IMR-90 (cell line): ENCODE measurements around the gene FOXN3. TPM values are rescaled to one million over a fixed set of nuclear protein-coding genes. Genes with fewer than 3 reads are reported as not detected.

ENCODE experiments used
- ATAC-seq: fragments of 200-7000 bp; cut with Tn5 transposase; 2 replicates; pipeline ENCODE4 v1.9.1; 2020; ENCODE audit warnings: low read depth, mild to moderate bottlenecking, moderate library complexity
- BruUV-seq: library from RNA; stranded (reverse); fragments of 400-500 nt; replicated peaks from 2 replicates; lab custom pipeline; 2021; lab: Mats Ljungman, UMichigan
- CTCF ChIA-PET: fragments of 300-600 bp; formaldehyde crosslinking; extraction: SDS; loops from one replicate; lab custom pipeline; 2021; ENCODE audit warnings: antibody characterized with exemption; lab: Yijun Ruan, JAX
- POLR2A ChIA-PET: fragments of 300-600 bp; sonication (Branson Sonifier 250); formaldehyde crosslinking; loops from one replicate; lab custom pipeline; 2022; ENCODE audit warnings: antibody characterized with exemption; ENCODE audit not compliant: unreplicated experiment; lab: Charles Lee
- DNase-seq: peaks from one replicate; pipeline ENCODE4 v3.0.0; 2013
- H2AFZ ChIP-seq: replicated peaks from 2 replicates; pipeline ENCODE3; 2013; ENCODE audit warnings: low read length, mild to moderate bottlenecking; ENCODE audit not compliant: poor library complexity
- H2AK5ac ChIP-seq: 2 replicates; pipeline ENCODE4 v1.6.1; 2013; ENCODE audit warnings: low read depth, low read length, inconsistent platforms
- H2AK9ac ChIP-seq: replicated peaks from 2 replicates; pipeline ENCODE3; 2013; ENCODE audit warnings: mild to moderate bottlenecking, low read depth, low read length, moderate library complexity; ENCODE audit not compliant: poor library complexity
- H2BK120ac ChIP-seq: 2 replicates; pipeline ENCODE4 v1.6.1; 2013; ENCODE audit warnings: low read depth, low read length, inconsistent platforms
- H2BK15ac ChIP-seq: 3 replicates; pipeline ENCODE4 v1.6.1; 2013; ENCODE audit warnings: low read depth, low read length, inconsistent platforms
- H2BK20ac ChIP-seq: 2 replicates; pipeline ENCODE4 v1.6.1; 2013; ENCODE audit warnings: low read depth, mild to moderate bottlenecking, inconsistent platforms, low read length, moderate library complexity
- H2BK5ac ChIP-seq: 2 replicates; pipeline ENCODE4 v1.6.1; 2013; ENCODE audit warnings: mild to moderate bottlenecking, low read depth, low read length, inconsistent platforms; ENCODE audit not compliant: poor library complexity, severe bottlenecking
- H3K14ac ChIP-seq: replicated peaks from 2 replicates; pipeline ENCODE4 v1.6.1; 2013; ENCODE audit warnings: low read depth, low read length, inconsistent platforms
- H3K18ac ChIP-seq: 2 replicates; pipeline ENCODE4 v1.6.1; 2013; ENCODE audit warnings: low read depth, low read length, control low read depth
- H3K23ac ChIP-seq: 2 replicates; pipeline ENCODE4 v1.6.1; 2013; ENCODE audit warnings: low read depth, low read length, inconsistent platforms
- H3K27ac ChIP-seq: 2 replicates; pipeline ENCODE4 v1.5.1; 2013; ENCODE audit warnings: mild to moderate bottlenecking, control low read depth, low read length; ENCODE audit not compliant: insufficient read depth
- H3K27me3 ChIP-seq: 2 replicates; pipeline ENCODE4 v1.6.1; 2013; ENCODE audit warnings: low read length; ENCODE audit not compliant: control insufficient read depth, insufficient read depth
- H3K36me3 ChIP-seq: 2 replicates; pipeline ENCODE4 v1.6.1; 2013; ENCODE audit warnings: low read length, mixed read lengths; ENCODE audit not compliant: control insufficient read depth, insufficient read depth
- H3K4ac ChIP-seq: 2 replicates; pipeline ENCODE4 v1.6.1; 2013; ENCODE audit warnings: low read depth, low read length, inconsistent platforms
- H3K4me1 ChIP-seq: 2 replicates; pipeline ENCODE4 v1.6.1; 2013; ENCODE audit warnings: low read length, mixed read lengths; ENCODE audit not compliant: control insufficient read depth, insufficient read depth
- H3K4me2 ChIP-seq: 2 replicates; pipeline ENCODE4 v1.6.1; 2013; ENCODE audit warnings: low read depth, mild to moderate bottlenecking, control low read depth, low read length, moderate library complexity
- H3K4me3 ChIP-seq: 2 replicates; pipeline ENCODE4 v1.5.1; 2013; ENCODE audit warnings: low read depth, mild to moderate bottlenecking, control low read depth, low read length, moderate library complexity; ENCODE audit not compliant: insufficient read depth
- H3K56ac ChIP-seq: 2 replicates; pipeline ENCODE4 v1.6.1; 2013; ENCODE audit warnings: low read length, inconsistent platforms; ENCODE audit not compliant: insufficient read depth; ENCODE audit errors: extremely low read depth
- H3K79me1 ChIP-seq, 2 experiments: 2 replicates each; pipeline ENCODE4 v1.6.1; 2013; ENCODE audit warnings: low read length in 2 of 2, inconsistent platforms in 1 of 2, low read depth in 1 of 2
- H3K9ac ChIP-seq: 2 replicates; pipeline ENCODE4 v1.6.1; 2013; ENCODE audit warnings: low read depth, low read length, control low read depth
- H3K9me1 ChIP-seq: 2 replicates; pipeline ENCODE4 v1.6.1; 2013; ENCODE audit warnings: low read length, inconsistent platforms; ENCODE audit not compliant: insufficient read depth
- H3K9me3 ChIP-seq: 2 replicates; pipeline ENCODE4 v1.6.1; 2013; ENCODE audit warnings: low read length; ENCODE audit not compliant: control insufficient read depth, insufficient read depth
- H4K20me1 ChIP-seq: 2 replicates; pipeline ENCODE4 v1.6.1; 2013; ENCODE audit warnings: low read length, inconsistent platforms; ENCODE audit not compliant: insufficient read depth
- H4K5ac ChIP-seq: 2 replicates; pipeline ENCODE4 v1.6.1; 2013; ENCODE audit warnings: mild to moderate bottlenecking, low read depth, low read length, control low read depth
- H4K8ac ChIP-seq, 2 experiments: 2 replicates each; pipeline ENCODE4 v1.6.1; 2013; ENCODE audit warnings: low read depth in 2 of 2, low read length in 2 of 2, control low read depth in 1 of 2, inconsistent platforms in 1 of 2
- H4K91ac ChIP-seq: 2 replicates; pipeline ENCODE4 v1.6.1; 2013; ENCODE audit warnings: low read depth, low read length, inconsistent platforms; ENCODE audit not compliant: insufficient read depth
- BHLHE40 ChIP-seq: fragments of 150-350 bp; IDR thresholded peaks from 2 replicates; pipeline ENCODE4 v1.6.1; 2016; ENCODE audit warnings: mild to moderate bottlenecking, low read depth, low read length
- CEBPB ChIP-seq: IDR thresholded peaks from 2 replicates; pipeline ENCODE4 v1.6.1; 2012; ENCODE audit warnings: low read depth, low read length, improper control_type of control experiment
- CHD1 ChIP-seq: IDR thresholded peaks from 2 replicates; pipeline ENCODE4 v1.6.1; 2012; ENCODE audit warnings: low read depth, low read length, improper control_type of control experiment
- CTCF ChIP-seq: conservative IDR thresholded peaks from 2 replicates; pipeline ENCODE4 v1.5.1; 2012; ENCODE audit warnings: mild to moderate bottlenecking, low read depth, low read length, improper control_type of control experiment
- ELK1 ChIP-seq: fragments of 150-350 bp; IDR thresholded peaks from 2 replicates; pipeline ENCODE4 v1.6.1; 2016; ENCODE audit warnings: low read depth, mild to moderate bottlenecking, low read length, moderate library complexity, borderline replicate concordance
- FOS ChIP-seq: fragments of 150-350 bp; IDR thresholded peaks from 2 replicates; pipeline ENCODE4 v1.6.1; 2016; ENCODE audit warnings: low read depth, low read length
- MAFK ChIP-seq: IDR thresholded peaks from 2 replicates; pipeline ENCODE4 v1.6.1; 2012; ENCODE audit warnings: low read depth, low read length, improper control_type of control experiment
- MXI1 ChIP-seq: IDR thresholded peaks from 2 replicates; pipeline ENCODE4 v1.6.1; 2012; ENCODE audit warnings: low read depth, mild to moderate bottlenecking, low read length, moderate library complexity, borderline replicate concordance
- NFE2L2 ChIP-seq: fragments of 150-350 bp; IDR thresholded peaks from 2 replicates; pipeline ENCODE4 v1.6.1; 2016; ENCODE audit warnings: low read depth, mild to moderate bottlenecking, low read length
- POLR2A ChIP-seq: IDR thresholded peaks from 2 replicates; pipeline ENCODE4 v1.6.1; 2012; ENCODE audit warnings: mild to moderate bottlenecking, low read depth, low read length
- RAD21 ChIP-seq: IDR thresholded peaks from 2 replicates; pipeline ENCODE4 v1.6.1; 2012; ENCODE audit warnings: low read length, improper control_type of control experiment
- RCOR1 ChIP-seq: IDR thresholded peaks from 2 replicates; pipeline ENCODE4 v1.6.1; 2012; ENCODE audit warnings: mild to moderate bottlenecking, low read length, improper control_type of control experiment; ENCODE audit not compliant: insufficient replicate concordance
- RFX5 ChIP-seq: IDR thresholded peaks from 2 replicates; pipeline ENCODE4 v1.8.0; 2012; ENCODE audit warnings: low read depth, mild to moderate bottlenecking, low read length, moderate library complexity
- SMC3 ChIP-seq: fragments of 150-350 bp; IDR thresholded peaks from 2 replicates; pipeline ENCODE4 v1.6.1; 2016; ENCODE audit warnings: low read depth, mild to moderate bottlenecking, antibody characterized with exemption, low read length, moderate library complexity
- WGBS, 2 experiments: methylation state at CpG; one replicate each; pipeline versions ENCODE4 v1.1.5 to v1.1.7; 2013; ENCODE audit warnings: missing lambda C conversion rate in 2 of 2; ENCODE audit not compliant: insufficient read length in 1 of 2; ENCODE audit errors: extremely low coverage in 2 of 2; 5-methylcytosine and 5-hydroxymethylcytosine counted together
- dilution Hi-C: fragments of 300-500 bp; cut with HindIII; formaldehyde crosslinking; loops from one replicate; pipeline ENCODE4 v1.14.3; 2018; ENCODE audit warnings: low sequenced_read_pairs; ENCODE audit not compliant: unreplicated experiment
- in situ Hi-C: fragments of 300-500 bp; cut with MboI; formaldehyde crosslinking; loops from 3 replicates; pipeline ENCODE4 v1.14.3; 2019; ENCODE audit warnings: low sequenced_read_pairs, inconsistent platforms, mixed read lengths
- intact Hi-C: fragments of 100-400 bp; cut with micrococcal nuclease; formaldehyde crosslinking; loops from 2 replicates; pipeline ENCODE4 v1.10.0; 2022
- polyA plus RNA-seq, 3 experiments: library from polyadenylated mRNA; depleted of rRNA; stranded (reverse); fragments of >200 nt; gene quantifications; 2 replicates each; pipeline ENCODE4 v1.2.3, GENCODE V29; 2012; ENCODE audit warnings: low replicate concordance in 1 of 3
- total RNA-seq: library from RNA; depleted of rRNA; stranded (reverse); fragments of >200 nt; gene quantifications from 2 replicates; pipeline ENCODE4 v1.2.3, GENCODE V29; 2012
- TF ChIP-seq, protein P1 (sequence below): fragments of 150-350 bp; IDR thresholded peaks from 2 replicates; pipeline ENCODE4 v1.6.1; 2017; ENCODE audit warnings: mild to moderate bottlenecking, antibody characterized with exemption, low read length, low read depth

The FOXN3 gene
- total and polyA plus RNA-seq, 2 of the 4 experiments (the other 2 are of a cell fraction): 22.6 to 33.7 TPM

DNA sequence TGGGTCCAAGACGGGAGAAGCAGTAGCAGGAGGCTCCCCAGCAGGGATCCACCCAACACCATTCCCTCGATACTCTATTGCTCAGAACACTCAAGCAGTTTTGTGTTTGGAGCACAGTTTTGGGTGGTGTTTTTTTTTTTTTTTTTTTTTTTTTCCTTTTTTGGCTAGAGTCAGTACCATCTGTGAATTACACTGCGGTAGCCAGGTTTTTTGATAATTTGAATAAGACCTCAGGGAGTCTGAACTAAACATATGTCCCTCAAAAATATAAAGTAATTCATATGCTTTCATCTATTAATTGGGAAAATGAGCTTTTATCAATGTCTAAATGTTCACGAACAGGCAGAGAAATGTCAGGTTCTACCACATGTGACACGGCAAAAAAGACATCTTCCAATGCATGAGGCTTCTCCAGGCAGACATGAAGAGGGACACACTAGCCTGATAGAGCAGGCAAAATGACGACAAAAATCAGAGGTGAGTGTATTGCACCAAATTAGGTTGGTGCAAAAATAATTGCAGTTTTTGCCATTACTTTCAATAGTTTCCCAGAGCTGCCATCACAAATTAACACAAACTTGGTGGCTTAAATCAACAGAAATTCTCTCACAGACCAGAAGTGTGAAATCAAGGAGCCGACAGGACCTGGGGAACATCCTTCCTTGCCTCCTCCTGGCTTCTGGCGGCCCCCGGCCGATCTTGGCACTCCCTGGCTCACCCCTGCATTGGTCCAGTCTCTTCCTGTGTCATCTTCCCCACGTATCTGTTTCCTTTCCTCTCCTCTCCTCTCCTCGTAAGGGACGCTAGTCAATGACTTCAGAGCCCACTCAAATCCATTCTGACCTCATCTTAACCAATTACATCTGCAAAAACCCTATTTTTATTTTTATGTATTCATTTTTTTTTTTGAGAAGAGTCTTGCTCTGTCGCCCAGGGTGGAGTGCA, 33.9 kb downstream of the FOXN3 start:
- Histone ChIP-seq H3K27ac (no peak overlapping the region), H3K4me1 (peaks cover 4% of the 10 kb centered on the region), H3K18ac (no peak overlapping the region), H3K4me2 (no peak overlapping the region), H4K8ac (no peak overlapping the region), H2BK15ac (no peak overlapping the region), H3K14ac (no peak overlapping the region), H3K27me3 (no peaks in the 10 kb centered on the region), H3K79me1 (peaks cover 49 to 93% of the 10 kb centered on the region in 2 experiments), H4K20me1 (peaks cover 59% of the 10 kb centered on the region), H3K9me3 (peaks cover 4% of the 10 kb centered on the region; the same call in 1 of the 2 replicates), H2BK20ac (no peak overlapping the region), H2BK5ac (no peak overlapping the region), H2AK5ac (no peak overlapping the region), H3K36me3 (peaks cover 3% of the 10 kb centered on the region; the same call in 1 of the 2 replicates), H3K23ac (no peak overlapping the region), H3K56ac (no peak overlapping the region), H2BK120ac (no peak overlapping the region), H3K4me3 (no peak overlapping the region), H3K9me1 (peaks cover 27% of the 10 kb centered on the region), H2AFZ (no peak overlapping the region), H3K4ac (no peak overlapping the region), H4K5ac (no peak overlapping the region), H2AK9ac (no peak overlapping the region), H4K91ac (no peak overlapping the region), H3K9ac (no peak overlapping the region)
- no TSS peak for BruUV-seq
- in situ Hi-C loops: no loop called here
- intact Hi-C loops: no loop called here
- WGBS, 2 experiments: 97% methylated on average over 5 of the region's 14 CpGs; no CpG with 5 or more reads in 1 of the 2 experiments
- CTCF ChIA-PET: no interaction called here
- dilution Hi-C loops: no loop called here
- no peak for ATAC-seq
- POLR2A ChIA-PET: no interaction called here
- DNase-seq: no peak
- no peak for TF ChIP-seq POLR2A
- TF ChIP-seq CTCF: no peak
- no peak for TF ChIP-seq MAFK
- no peak for TF ChIP-seq NFE2L2
- no peak for TF ChIP-seq FOS
- no peak for TF ChIP-seq RCOR1
- TF ChIP-seq BHLHE40: no peak
- TF ChIP-seq SMC3: no peak
- no peak for TF ChIP-seq ELK1
- no peak for TF ChIP-seq RFX5
- no peak for TF ChIP-seq RAD21
- no peak for TF ChIP-seq CHD1
- no peak for TF ChIP-seq CEBPB
- TF ChIP-seq, protein P1, sequence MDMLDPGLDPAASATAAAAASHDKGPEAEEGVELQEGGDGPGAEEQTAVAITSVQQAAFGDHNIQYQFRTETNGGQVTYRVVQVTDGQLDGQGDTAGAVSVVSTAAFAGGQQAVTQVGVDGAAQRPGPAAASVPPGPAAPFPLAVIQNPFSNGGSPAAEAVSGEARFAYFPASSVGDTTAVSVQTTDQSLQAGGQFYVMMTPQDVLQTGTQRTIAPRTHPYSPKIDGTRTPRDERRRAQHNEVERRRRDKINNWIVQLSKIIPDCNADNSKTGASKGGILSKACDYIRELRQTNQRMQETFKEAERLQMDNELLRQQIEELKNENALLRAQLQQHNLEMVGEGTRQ: no peak
- TF ChIP-seq MXI1: no peak
